ENCODE data around the gene PHLDB1. TPM values are rescaled to one million over a fixed set of nuclear protein-coding genes. Genes with fewer than 3 reads are reported as not detected.
"Not testable (repeated sequence)": the region's sequence is repeated elsewhere in the genome, so short reads cannot be mapped to it uniquely, and the experiment has no call there.

The PHLDB1 gene
- polyA plus RNA-seq, 2 of the 4 experiments (the other 2 are of a cell fraction), result 5.9 to 20.0 TPM

GRCh38 chr11:118677977-118678376, 70.6 kb downstream of the PHLDB1 start (continued):
- TF ChIP-seq MAX (IDR thresholded peaks at IDR 0.05), result no peak

DNA sequence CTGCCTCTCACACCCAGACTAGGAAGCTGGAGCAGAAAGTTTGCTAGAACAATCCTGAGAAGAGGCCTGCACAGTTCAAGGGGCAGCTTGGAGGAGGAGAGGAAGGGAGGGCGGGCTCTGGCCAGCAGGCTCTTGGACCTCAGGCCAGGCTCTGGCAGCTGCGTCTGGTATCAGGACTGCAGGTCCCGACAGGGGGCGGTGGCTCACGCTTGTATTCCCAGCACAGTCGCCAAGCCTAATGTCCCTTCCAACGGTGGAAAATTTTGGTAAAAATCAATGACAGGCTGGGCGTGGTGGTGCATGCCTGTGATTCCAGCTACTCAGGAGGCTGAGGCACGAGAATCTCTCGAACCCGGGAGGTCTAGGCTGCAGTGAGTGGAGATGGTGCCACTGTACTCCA, 71.5 kb downstream of the PHLDB1 start:
- H3K4me3 ChIP-seq; DNase-seq (ENCODE audit: low read depth in 1 of 2, low spot score in 1 of 2); H3K9me3 ChIP-seq; H3K4me2 ChIP-seq; POLR2A ChIA-PET; ATAC-seq; H3K27ac ChIP-seq; H3K4me1 ChIP-seq; FAIRE-seq: not testable (repeated sequence)
- CTCF ChIA-PET, result interaction anchor here (0.6 to 0.8 kb wide), 2 partner anchors 20 to 183 kb away, joined by 3 read pairs; no protein-coding TSS in a partner anchor
- WGBS (ENCODE audit: missing lambda C conversion rate), result 59% methylated on average over 11 of the region's 11 CpGs

- H3K9me3 ChIP-seq, result no peaks in the 10 kb centered on the region
- no peak for FAIRE-seq
- 40% methylated on average over 2 of the region's 5 CpGs for WGBS (ENCODE audit: missing lambda C conversion rate)
- CTCF ChIA-PET, result interaction anchor here (0.6 to 0.8 kb wide), 2 partner anchors 20 to 182 kb away, joined by 3 read pairs; no protein-coding TSS in a partner anchor
- no peak for TF ChIP-seq RCOR1 (IDR thresholded peaks at IDR 0.05; ENCODE audit: low read depth, low read length)
- no peak within 1 kb of the TSS for H3K27ac ChIP-seq
- peaks cover 3% of the 10 kb centered on the region; the same call in 1 of the 3 replicates for H3K4me1 ChIP-seq
- no peak within 1 kb of the TSS for H3K4me3 ChIP-seq
- H3K4me2 ChIP-seq, result no peak within 1 kb of the TSS
- POLR2A ChIA-PET, result interaction anchor here (0.6 kb wide), 1 partner anchor 10 kb away, joined by 6 read pairs; no protein-coding TSS in a partner anchor
- ATAC-seq, result no peak
- no peak for DNase-seq (ENCODE audit: low read depth in 1 of 2, low spot score in 1 of 2)
These were observed 72.1 kb downstream of the PHLDB1 start, which contains the start of gene TREH for GRCh38 chr11:118679483-118679882. Gene TREH (minus strand): TSS chr11:118679650. CDS start chr11:118679627, 23 bp downstream.

DNA sequence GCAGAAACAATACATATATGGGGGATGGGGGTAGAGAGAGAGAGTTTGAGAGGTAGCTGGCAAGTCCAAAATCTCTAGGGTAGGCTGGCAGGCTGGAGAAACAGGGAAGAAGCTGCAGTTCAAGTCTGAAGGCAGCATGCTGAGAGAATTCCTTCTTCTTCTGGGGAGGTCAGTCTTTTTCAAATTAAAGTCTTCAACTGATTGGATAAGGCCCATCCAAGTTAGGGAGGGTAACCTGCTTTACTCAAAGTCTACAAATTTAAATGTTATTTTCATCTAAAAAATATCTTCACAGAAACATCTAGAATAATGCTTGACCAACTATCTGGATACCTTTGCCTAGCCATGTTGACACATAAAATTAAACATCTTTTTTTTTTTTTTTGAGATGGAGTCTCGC, 75.0 kb downstream of the PHLDB1 start:
- no peak overlapping the region for H3K27ac ChIP-seq
- ChIA-PET CTCF (interaction anchor here (0.7 kb wide), 1 partner anchor 37 kb away, joined by 3 read pairs; no protein-coding TSS in a partner anchor), POLR2A (no interaction called here)
- WGBS (ENCODE audit: missing lambda C conversion rate), result 90% methylated on average over 1 of the region's 1 CpG
- TF ChIP-seq SREBF2 (IDR thresholded peaks at IDR 0.05) (no peak), NFE2L2 (conservative IDR thresholded peaks at IDR 0.05; ENCODE audit: low read length) (no peak), RARB (CRISPR knock-in tag; IDR thresholded peaks at IDR 0.05) (no peak), GATA3 (IDR thresholded peaks at IDR 0.05; ENCODE audit: borderline replicate concordance) (no peak)
- TF ChIP-seq, protein P1, sequence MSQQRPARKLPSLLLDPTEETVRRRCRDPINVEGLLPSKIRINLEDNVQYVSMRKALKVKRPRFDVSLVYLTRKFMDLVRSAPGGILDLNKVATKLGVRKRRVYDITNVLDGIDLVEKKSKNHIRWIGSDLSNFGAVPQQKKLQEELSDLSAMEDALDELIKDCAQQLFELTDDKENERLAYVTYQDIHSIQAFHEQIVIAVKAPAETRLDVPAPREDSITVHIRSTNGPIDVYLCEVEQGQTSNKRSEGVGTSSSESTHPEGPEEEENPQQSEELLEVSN (IDR thresholded peaks at IDR 0.05; ENCODE audit: borderline replicate concordance, low read depth), result no peak
- H3K9me3 ChIP-seq, result no peaks in the 10 kb centered on the region
- no peak overlapping the region for H3K4me3 ChIP-seq
- H3K4me1 ChIP-seq, result peaks cover 3% of the 10 kb centered on the region; the same call in 1 of the 3 replicates
- DNase-seq (ENCODE audit: low read depth in 1 of 2, low spot score in 1 of 2) (no peak), ATAC-seq (no peak), FAIRE-seq (no peak)
- no peak overlapping the region for H3K4me2 ChIP-seq

DNA sequence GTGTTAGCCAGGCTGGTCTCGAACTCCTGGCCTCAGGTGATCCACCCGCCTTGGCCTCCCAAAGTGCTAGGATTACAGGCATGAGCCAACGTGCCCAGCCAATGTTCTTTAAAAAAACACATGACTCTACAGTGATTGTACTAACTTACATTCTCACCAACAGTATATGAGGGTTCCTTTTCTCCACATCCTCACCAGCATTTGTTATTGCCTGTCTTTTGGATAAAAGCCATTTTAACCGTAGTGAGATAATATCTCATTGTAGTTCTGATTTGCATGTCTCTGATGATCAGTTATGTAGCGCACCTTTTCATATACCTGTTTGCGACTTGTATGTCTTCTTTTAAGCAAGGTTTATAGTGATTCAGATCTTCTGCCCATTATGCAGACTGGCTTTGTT, 75.5 kb downstream of the PHLDB1 start:
- ATAC-seq; H3K4me3 ChIP-seq; H3K4me2 ChIP-seq; H3K4me1 ChIP-seq; H3K27ac ChIP-seq; H3K9me3 ChIP-seq; POLR2A ChIA-PET; DNase-seq (ENCODE audit: low read depth in 1 of 2, low spot score in 1 of 2); FAIRE-seq: not testable (repeated sequence)
- CTCF ChIA-PET, result interaction anchor here (0.6 to 0.7 kb wide), 2 partner anchors 38 to 319 kb away, joined by 3 read pairs; no protein-coding TSS in a partner anchor
- 52% methylated on average over 6 of the region's 6 CpGs for WGBS (ENCODE audit: missing lambda C conversion rate)

- Histone ChIP-seq H3K4me1 (peaks cover 4% of the 10 kb centered on the region; the same call in 1 of the 3 replicates), H3K9me3 (no peaks in the 10 kb centered on the region), H3K4me3 (no peak overlapping the region), H3K27ac (no peak overlapping the region), H3K4me2 (no peak overlapping the region)
- CTCF ChIA-PET, result interaction anchor here (0.7 to 1.3 kb wide), 2 partner anchors 24 to 273 kb away, joined by 3 read pairs; no protein-coding TSS in a partner anchor
- POLR2A ChIA-PET, result no interaction called here
- FAIRE-seq, result no peak
- no peak for DNase-seq (ENCODE audit: low read depth in 1 of 2, low spot score in 1 of 2)
- no peak for ATAC-seq
- TF ChIP-seq FOXS1 (CRISPR knock-in tag; IDR thresholded peaks at IDR 0.05), result no peak
- 86% methylated on average over 2 of the region's 2 CpGs for WGBS (ENCODE audit: missing lambda C conversion rate)
These were observed 76.8 kb downstream of the PHLDB1 start for GRCh38 chr11:118684187-118684586.

DNA sequence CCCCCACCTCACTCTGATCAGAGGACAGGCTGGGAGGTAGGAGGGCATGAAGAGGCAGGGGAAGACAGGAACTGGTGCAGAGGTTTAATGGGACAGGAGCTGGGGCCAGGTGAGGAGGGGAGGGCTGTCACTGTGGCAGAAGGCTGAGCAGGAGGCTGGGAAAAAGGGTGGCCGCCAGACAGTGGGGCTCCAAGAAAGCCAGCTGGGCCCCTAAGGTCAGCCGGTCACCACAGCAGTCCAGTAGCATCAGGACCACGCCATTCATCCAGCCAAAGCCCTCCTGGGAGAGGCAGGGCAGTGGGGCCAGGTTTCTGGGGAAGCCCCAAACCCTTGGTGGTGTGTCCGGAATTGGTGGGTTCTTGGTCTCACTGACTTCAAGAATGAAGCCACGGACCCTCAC, 80.5 kb downstream of the PHLDB1 start:
- DNase-seq (ENCODE audit: low read depth in 1 of 2, low spot score in 1 of 2) (no peak), ATAC-seq (no peak), FAIRE-seq (no peak)
- ChIA-PET POLR2A (no interaction called here), CTCF (interaction anchor here (0.6 to 1.1 kb wide), 3 partner anchors 9 to 640 kb away, joined by 3 read pairs; no protein-coding TSS in a partner anchor)
- no peak overlapping the region for H3K4me3 ChIP-seq
- no peak overlapping the region for H3K4me2 ChIP-seq
- no peak for TF ChIP-seq NFE2L2 (conservative IDR thresholded peaks at IDR 0.05; ENCODE audit: low read length)
- TF ChIP-seq ESRRA (IDR thresholded peaks at IDR 0.05; ENCODE audit: borderline replicate concordance, low read length), result no peak
- no peak for TF ChIP-seq EP300 (IDR thresholded peaks at IDR 0.05)
- TF ChIP-seq CHD2 (IDR thresholded peaks at IDR 0.05; ENCODE audit: low read length, partially characterized antibody), result no peak
- TF ChIP-seq NPAS2 (CRISPR knock-in tag; IDR thresholded peaks at IDR 0.05; ENCODE audit: borderline replicate concordance), result no peak
- TF ChIP-seq CBX2 (IDR thresholded peaks at IDR 0.05; ENCODE audit: borderline replicate concordance, low read depth), result no peak
- no peak for TF ChIP-seq FOXS1 (CRISPR knock-in tag; IDR thresholded peaks at IDR 0.05)
- no peaks in the 10 kb centered on the region for H3K9me3 ChIP-seq
- peaks cover 11% of the 10 kb centered on the region; the same call in 1 of the 3 replicates for H3K4me1 ChIP-seq
- H3K27ac ChIP-seq, result no peak overlapping the region
- 83% methylated on average over 1 of the region's 5 CpGs for WGBS (ENCODE audit: missing lambda C conversion rate)

- not testable (repeated sequence) for ATAC-seq; H3K4me2 ChIP-seq; FAIRE-seq; H3K27ac ChIP-seq; DNase-seq (ENCODE audit: low read depth in 1 of 2, low spot score in 1 of 2); H3K9me3 ChIP-seq; H3K4me3 ChIP-seq
- peaks cover 11% of the 10 kb centered on the region; the same call in 1 of the 3 replicates for H3K4me1 ChIP-seq
- ChIA-PET POLR2A (interaction anchor here (0.7 kb wide), 1 partner anchor 104 kb away, joined by 3 read pairs; no protein-coding TSS in a partner anchor), CTCF (interaction anchor here (0.8 to 5.3 kb wide), 4 partner anchors 9 to 270 kb away, joined by 3 to 61 read pairs (median 10); partner anchors contain the start of genes BCL9L and UPK2)
- WGBS (ENCODE audit: missing lambda C conversion rate), result 72% methylated on average over 8 of the region's 10 CpGs
These were observed 80.9 kb downstream of the PHLDB1 start for GRCh38 chr11:118688339-118688738.
